ENCODE results near the gene EIF6. TPM values are rescaled to one million over a fixed set of nuclear protein-coding genes. Genes with fewer than 3 reads are reported as not detected.
A peak's percentile ranks its signal among the peaks of the same experiment; 100 is the strongest.

Gene EIF6
- 315 and 480 TPM in 2 replicates for total RNA-seq

GRCh38 chr20:35284267-35284991 is at the start of gene EIF6:
EIF6 (minus strand) TSS chr20:35284772; CDS start chr20:35284487, 285 bp downstream.
- no peak for DNase-seq (ENCODE audit: low read depth)
- TF ChIP-seq, protein P1, sequence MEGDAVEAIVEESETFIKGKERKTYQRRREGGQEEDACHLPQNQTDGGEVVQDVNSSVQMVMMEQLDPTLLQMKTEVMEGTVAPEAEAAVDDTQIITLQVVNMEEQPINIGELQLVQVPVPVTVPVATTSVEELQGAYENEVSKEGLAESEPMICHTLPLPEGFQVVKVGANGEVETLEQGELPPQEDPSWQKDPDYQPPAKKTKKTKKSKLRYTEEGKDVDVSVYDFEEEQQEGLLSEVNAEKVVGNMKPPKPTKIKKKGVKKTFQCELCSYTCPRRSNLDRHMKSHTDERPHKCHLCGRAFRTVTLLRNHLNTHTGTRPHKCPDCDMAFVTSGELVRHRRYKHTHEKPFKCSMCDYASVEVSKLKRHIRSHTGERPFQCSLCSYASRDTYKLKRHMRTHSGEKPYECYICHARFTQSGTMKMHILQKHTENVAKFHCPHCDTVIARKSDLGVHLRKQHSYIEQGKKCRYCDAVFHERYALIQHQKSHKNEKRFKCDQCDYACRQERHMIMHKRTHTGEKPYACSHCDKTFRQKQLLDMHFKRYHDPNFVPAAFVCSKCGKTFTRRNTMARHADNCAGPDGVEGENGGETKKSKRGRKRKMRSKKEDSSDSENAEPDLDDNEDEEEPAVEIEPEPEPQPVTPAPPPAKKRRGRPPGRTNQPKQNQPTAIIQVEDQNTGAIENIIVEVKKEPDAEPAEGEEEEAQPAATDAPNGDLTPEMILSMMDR (conservative IDR thresholded peaks at IDR 0.05; ENCODE audit: low read depth, low read length) = no peak
- H3K4me3 ChIP-seq (ENCODE audit: low read depth, low read length) = peak within 1 kb of the TSS; percentile 90

DNA sequence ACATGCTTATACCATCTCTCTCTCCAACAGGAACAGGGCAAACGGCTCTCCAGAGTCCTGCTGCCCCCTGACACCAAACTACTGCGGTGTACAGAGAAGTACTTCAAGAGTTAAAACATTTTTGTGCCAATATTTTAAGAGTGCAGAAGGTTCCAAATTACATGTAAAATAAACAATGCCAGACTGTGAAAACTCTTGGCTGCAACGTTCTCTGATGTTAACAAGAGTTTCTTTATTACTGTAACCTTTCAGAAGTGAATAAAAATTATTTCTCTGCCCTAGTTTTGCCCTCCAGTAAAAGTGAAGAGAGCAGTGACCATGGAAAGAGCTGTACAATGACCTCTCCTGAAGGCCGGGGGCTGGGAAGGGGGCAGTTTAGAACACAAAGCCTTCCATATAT is 49.0 kb upstream of the EIF6 start:
- H3K4me3 ChIP-seq (ENCODE audit: low read depth, low read length) = no peak overlapping the region
- no peak for DNase-seq (ENCODE audit: low read depth)
- TF ChIP-seq, protein P1 (conservative IDR thresholded peaks at IDR 0.05; ENCODE audit: low read depth, low read length) = no peak

DNA sequence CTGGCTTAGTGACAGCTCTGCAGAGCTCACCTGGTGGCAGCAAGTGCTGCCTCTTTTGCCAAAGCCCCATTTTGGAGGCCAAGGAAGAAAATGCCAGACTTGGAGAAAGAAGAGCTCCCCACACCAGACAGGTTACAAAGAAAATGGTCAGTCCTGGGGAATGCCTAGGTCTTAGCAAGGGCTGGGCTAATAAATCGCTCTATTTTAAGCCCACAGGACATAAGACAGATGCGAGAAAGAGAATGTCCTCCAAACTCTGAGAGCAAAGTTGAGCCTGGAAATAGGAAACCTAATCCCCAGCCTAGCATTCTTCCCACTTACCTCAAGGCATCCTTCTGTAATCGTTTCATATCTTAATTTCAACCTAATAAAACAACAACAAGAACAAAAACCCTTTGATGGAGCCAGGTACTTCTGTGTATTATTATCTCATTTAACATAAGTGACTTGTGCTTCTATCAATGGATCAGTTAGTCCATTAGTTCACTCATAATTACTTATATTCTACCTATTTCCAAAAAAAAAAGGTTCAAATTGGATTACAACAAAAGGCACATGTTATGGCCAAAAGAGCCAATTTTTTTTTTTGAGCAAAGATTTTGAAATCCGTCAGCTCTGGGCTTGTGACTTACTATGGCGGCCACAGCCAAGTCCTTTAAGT is 48.1 kb upstream of the EIF6 start:
- no peak overlapping the region for H3K4me3 ChIP-seq (ENCODE audit: low read depth, low read length)
- no peak for DNase-seq (ENCODE audit: low read depth)
- TF ChIP-seq, protein P1 (conservative IDR thresholded peaks at IDR 0.05; ENCODE audit: low read depth, low read length) = no peak

- DNase-seq (ENCODE audit: low read depth) = no peak
- no peak overlapping the region for H3K4me3 ChIP-seq (ENCODE audit: low read depth, low read length)
- TF ChIP-seq, protein P1 (conservative IDR thresholded peaks at IDR 0.05; ENCODE audit: low read depth, low read length) = peak; percentile 82
Observed at GRCh38 chr20:35329435-35330139, 45.0 kb upstream of the EIF6 start.

DNA sequence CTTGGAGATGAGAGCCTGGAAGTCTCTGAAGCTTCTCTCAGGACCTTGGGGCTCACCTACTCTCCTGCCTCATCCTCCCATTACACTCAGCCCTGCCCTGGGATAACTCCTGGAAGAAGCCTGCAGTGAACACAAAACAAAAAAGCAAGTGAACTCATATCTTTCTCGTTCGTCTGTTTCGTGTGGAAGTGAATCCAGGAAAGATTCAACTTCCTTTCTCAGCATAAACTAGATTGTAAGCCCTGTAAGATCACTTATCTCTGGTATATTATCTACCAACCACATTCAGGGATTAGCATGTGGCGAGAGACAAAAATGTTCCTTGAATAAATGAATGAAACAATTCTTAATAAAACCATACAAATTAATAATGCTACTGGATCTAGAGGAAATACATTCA is 44.1 kb upstream of the EIF6 start:
- H3K4me3 ChIP-seq (ENCODE audit: low read depth, low read length) = no peak overlapping the region
- no peak for DNase-seq (ENCODE audit: low read depth)
- TF ChIP-seq, protein P1 (conservative IDR thresholded peaks at IDR 0.05; ENCODE audit: low read depth, low read length) = no peak

GRCh38 chr20:35328095-35328685 is 43.6 kb upstream of the EIF6 start:
- H3K4me3 ChIP-seq (ENCODE audit: low read depth, low read length) = no peak overlapping the region
- TF ChIP-seq, protein P1 (conservative IDR thresholded peaks at IDR 0.05; ENCODE audit: low read depth, low read length) = no peak
- DNase-seq (ENCODE audit: low read depth) = no peak
